Stimulated activated naive CD8-positive, alpha-beta T cell treated with anti-CD3 and anti-CD28 coated beads, Interleukin-15, Interleukin-2, amounts not matched to agents 100 ng/mL and 50 ng/mL, for 24 hours (primary cell): ENCODE data around the gene RPS24.

Source experiments
- H3K27ac Mint-ChIP-seq: one replicate; pipeline ENCODE4 v1.8.0; 2021; ENCODE audit warnings: mild to moderate bottlenecking, mixed read lengths
- H3K27me3 Mint-ChIP-seq: one replicate; pipeline ENCODE4 v1.8.0; 2021; ENCODE audit warnings: mixed read lengths
- H3K36me3 Mint-ChIP-seq: one replicate; pipeline ENCODE4 v1.8.0; 2021; ENCODE audit warnings: low read depth, mixed read lengths
- H3K4me1 Mint-ChIP-seq: one replicate; pipeline ENCODE4 v1.8.0; 2021; ENCODE audit warnings: low read depth, mixed read lengths
- H3K4me3 Mint-ChIP-seq: one replicate; pipeline ENCODE4 v1.8.0; 2021; ENCODE audit warnings: mild to moderate bottlenecking, mixed read lengths
- H3K9me3 Mint-ChIP-seq: one replicate; pipeline ENCODE4 v1.8.0; 2021; ENCODE audit warnings: mixed read lengths

Gene RPS24

GRCh38 chr10:78038791-78039547 is 5.3 kb downstream of the RPS24 start:
- peaks cover 72% of the 10 kb centered on the region for H3K4me1 Mint-ChIP-seq
- H3K4me3 Mint-ChIP-seq: peak overlapping the region; percentile 97
- H3K27ac Mint-ChIP-seq: peak overlapping the region; percentile 42
- no peaks in the 10 kb centered on the region for H3K27me3 Mint-ChIP-seq
- peaks cover 96% of the 10 kb centered on the region for H3K36me3 Mint-ChIP-seq
- no peaks in the 10 kb centered on the region for H3K9me3 Mint-ChIP-seq

- no peaks in the 10 kb centered on the region for H3K27me3 Mint-ChIP-seq
- peak overlapping the region; percentile 97 for H3K4me3 Mint-ChIP-seq
- H3K4me1 Mint-ChIP-seq: peaks cover 77% of the 10 kb centered on the region
- peaks cover 89% of the 10 kb centered on the region for H3K36me3 Mint-ChIP-seq
- no peaks in the 10 kb centered on the region for H3K9me3 Mint-ChIP-seq
- H3K27ac Mint-ChIP-seq: peak overlapping the region; percentile 42
Measured at GRCh38 chr10:78039743-78040142, 6.1 kb downstream of the RPS24 start.

- Mint-ChIP-seq H3K27me3 (no peaks in the 10 kb centered on the region), H3K4me3 (peak overlapping the region; percentile 44), H3K36me3 (peaks cover 72% of the 10 kb centered on the region), H3K4me1 (peaks cover 69% of the 10 kb centered on the region), H3K27ac (peak overlapping the region; percentile 87), H3K9me3 (no peaks in the 10 kb centered on the region)
Measured at GRCh38 chr10:78041170-78042057, 7.8 kb downstream of the RPS24 start.

- peak overlapping the region; percentile 87 for H3K27ac Mint-ChIP-seq
- H3K36me3 Mint-ChIP-seq: peaks cover 64% of the 10 kb centered on the region
- no peak overlapping the region for H3K4me3 Mint-ChIP-seq
- H3K4me1 Mint-ChIP-seq: peaks cover 62% of the 10 kb centered on the region
- no peaks in the 10 kb centered on the region for H3K27me3 Mint-ChIP-seq
- H3K9me3 Mint-ChIP-seq: no peaks in the 10 kb centered on the region
Measured at GRCh38 chr10:78042058-78042751, 8.5 kb downstream of the RPS24 start.

GRCh38 chr10:78042752-78043104 is 9.1 kb downstream of the RPS24 start:
- Mint-ChIP-seq H3K36me3 (peaks cover 59% of the 10 kb centered on the region), H3K4me1 (peaks cover 61% of the 10 kb centered on the region), H3K27ac (peak overlapping the region; percentile 27), H3K9me3 (no peaks in the 10 kb centered on the region), H3K4me3 (no peak overlapping the region), H3K27me3 (no peaks in the 10 kb centered on the region)

- Mint-ChIP-seq H3K4me1 (peaks cover 51% of the 10 kb centered on the region), H3K4me3 (no peak overlapping the region), H3K9me3 (no peaks in the 10 kb centered on the region), H3K27me3 (no peaks in the 10 kb centered on the region), H3K36me3 (peaks cover 44% of the 10 kb centered on the region), H3K27ac (peak overlapping the region; percentile 38)
Measured at GRCh38 chr10:78044179-78044578, 10.5 kb downstream of the RPS24 start.

GRCh38 chr10:78044699-78045098 is 11.0 kb downstream of the RPS24 start:
- Mint-ChIP-seq H3K4me1 (peaks cover 45% of the 10 kb centered on the region), H3K27ac (no peak overlapping the region), H3K4me3 (no peak overlapping the region), H3K36me3 (peaks cover 39% of the 10 kb centered on the region), H3K9me3 (no peaks in the 10 kb centered on the region), H3K27me3 (no peaks in the 10 kb centered on the region)

- Mint-ChIP-seq H3K27me3 (no peaks in the 10 kb centered on the region), H3K9me3 (no peaks in the 10 kb centered on the region), H3K27ac (no peak overlapping the region), H3K36me3 (peaks cover 34% of the 10 kb centered on the region), H3K4me3 (no peak overlapping the region), H3K4me1 (peaks cover 40% of the 10 kb centered on the region)
Measured at GRCh38 chr10:78045237-78045636, 11.6 kb downstream of the RPS24 start.

GRCh38 chr10:78045856-78046255 is 12.2 kb downstream of the RPS24 start:
- Mint-ChIP-seq H3K4me3 (no peak overlapping the region), H3K36me3 (peaks cover 27% of the 10 kb centered on the region), H3K4me1 (peaks cover 34% of the 10 kb centered on the region), H3K27ac (no peak overlapping the region), H3K27me3 (no peaks in the 10 kb centered on the region), H3K9me3 (no peaks in the 10 kb centered on the region)

GRCh38 chr10:78046711-78047269 is 13.1 kb downstream of the RPS24 start:
- H3K4me1 Mint-ChIP-seq: peaks cover 24% of the 10 kb centered on the region
- no peak overlapping the region for H3K27ac Mint-ChIP-seq
- peaks cover 18% of the 10 kb centered on the region for H3K36me3 Mint-ChIP-seq
- H3K27me3 Mint-ChIP-seq: no peaks in the 10 kb centered on the region
- H3K4me3 Mint-ChIP-seq: no peak overlapping the region
- no peaks in the 10 kb centered on the region for H3K9me3 Mint-ChIP-seq

- H3K27ac Mint-ChIP-seq: no peak overlapping the region
- no peaks in the 10 kb centered on the region for H3K27me3 Mint-ChIP-seq
- H3K36me3 Mint-ChIP-seq: peaks cover 12% of the 10 kb centered on the region
- peaks cover 21% of the 10 kb centered on the region for H3K4me1 Mint-ChIP-seq
- no peaks in the 10 kb centered on the region for H3K9me3 Mint-ChIP-seq
- H3K4me3 Mint-ChIP-seq: no peak overlapping the region
Measured at GRCh38 chr10:78047314-78047891, 13.7 kb downstream of the RPS24 start.

GRCh38 chr10:78049851-78050250 is 16.2 kb downstream of the RPS24 start:
- Mint-ChIP-seq H3K36me3 (no peaks in the 10 kb centered on the region), H3K4me3 (no peak overlapping the region), H3K27me3 (no peaks in the 10 kb centered on the region), H3K27ac (no peak overlapping the region), H3K9me3 (no peaks in the 10 kb centered on the region), H3K4me1 (peaks cover 11% of the 10 kb centered on the region)

- no peak overlapping the region for H3K27ac Mint-ChIP-seq
- H3K27me3 Mint-ChIP-seq: no peaks in the 10 kb centered on the region
- H3K9me3 Mint-ChIP-seq: no peaks in the 10 kb centered on the region
- H3K4me3 Mint-ChIP-seq: no peak overlapping the region
- no peaks in the 10 kb centered on the region for H3K36me3 Mint-ChIP-seq
- H3K4me1 Mint-ChIP-seq: no peaks in the 10 kb centered on the region
Measured at GRCh38 chr10:78053211-78053868, 19.7 kb downstream of the RPS24 start.

GRCh38 chr10:78058562-78058961 is 24.9 kb downstream of the RPS24 start:
- H3K27ac Mint-ChIP-seq: no peak overlapping the region
- no peak overlapping the region for H3K4me3 Mint-ChIP-seq
- peaks cover 18% of the 10 kb centered on the region for H3K4me1 Mint-ChIP-seq
- no peaks in the 10 kb centered on the region for H3K36me3 Mint-ChIP-seq
- H3K27me3 Mint-ChIP-seq: no peaks in the 10 kb centered on the region
- H3K9me3 Mint-ChIP-seq: no peaks in the 10 kb centered on the region
